Testis (tissue), 2 donors: ENCODE data around the gene LTV1.

Experiments
- CTCF ChIP-seq, 3 experiments: fragments of 450-650 bp in 2 of 3; fragments of 200-600 bp in 1 of 3; sonication (generic) in 1 of 3; IDR thresholded peaks; one replicate each; pipeline ENCODE4 v1.5.1; 2016 to 2019; ENCODE audit warnings: antibody characterized with exemption in 3 of 3, mild to moderate bottlenecking in 2 of 3, moderate library complexity in 1 of 3
- POLR2A ChIP-seq: fragments of 450-650 bp; IDR thresholded peaks from one replicate; pipeline ENCODE4 v1.6.1; 2017; ENCODE audit warnings: antibody characterized with exemption, mild to moderate bottlenecking, moderate library complexity

GRCh38 chr6:143877584-143878271, 34.6 kb downstream of the LTV1 start:
- TF ChIP-seq CTCF (IDR thresholded peaks at IDR 0.05) (no peak), POLR2A (no peak)
